ENCODE results near the gene PRKCQ.

The PRKCQ gene

GRCh38 chr10:6567884-6568283 is 12.2 kb downstream of the PRKCQ start:
- DNase-seq (ENCODE audit: low spot score), result no peak

- no peak for DNase-seq (ENCODE audit: low spot score)
Measured at GRCh38 chr10:6567203-6567703, 12.8 kb downstream of the PRKCQ start.

GRCh38 chr10:6565588-6565987 is 14.5 kb downstream of the PRKCQ start:
- DNase-seq (ENCODE audit: low spot score), result no peak

- DNase-seq (ENCODE audit: low spot score), result no peak
Measured at GRCh38 chr10:6564367-6564766, 15.7 kb downstream of the PRKCQ start.

GRCh38 chr10:6563731-6564130 is 16.3 kb downstream of the PRKCQ start:
- DNase-seq (ENCODE audit: low spot score), result no peak

GRCh38 chr10:6563075-6563474 is 17.0 kb downstream of the PRKCQ start:
- no peak for DNase-seq (ENCODE audit: low spot score)

GRCh38 chr10:6562221-6562620 is 17.9 kb downstream of the PRKCQ start:
- DNase-seq (ENCODE audit: low spot score), result no peak

GRCh38 chr10:6561552-6561951 is 18.5 kb downstream of the PRKCQ start:
- DNase-seq (ENCODE audit: low spot score), result no peak

- no peak for DNase-seq (ENCODE audit: low spot score)
Measured at GRCh38 chr10:6558759-6559461, 21.2 kb downstream of the PRKCQ start.

DNA sequence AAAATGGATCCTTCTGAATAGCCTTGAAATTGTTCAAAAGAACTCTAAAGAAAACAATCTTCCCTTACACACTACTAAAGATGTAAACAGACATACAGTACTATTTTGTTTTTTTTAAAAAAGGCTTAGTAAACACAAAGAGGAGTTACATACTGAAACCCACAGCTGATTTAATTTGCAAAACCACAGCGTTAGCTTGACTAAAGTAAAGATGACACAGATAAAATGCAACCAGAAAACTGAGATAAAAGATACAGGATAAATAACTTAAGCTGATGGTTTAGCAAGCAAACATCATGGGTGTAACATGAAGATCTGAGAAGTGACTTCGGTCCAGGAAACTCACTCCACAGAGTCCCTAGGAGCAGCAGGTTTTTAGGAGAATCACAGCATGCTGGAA is 21.8 kb downstream of the PRKCQ start:
- DNase-seq (ENCODE audit: low spot score), result no peak

DNA sequence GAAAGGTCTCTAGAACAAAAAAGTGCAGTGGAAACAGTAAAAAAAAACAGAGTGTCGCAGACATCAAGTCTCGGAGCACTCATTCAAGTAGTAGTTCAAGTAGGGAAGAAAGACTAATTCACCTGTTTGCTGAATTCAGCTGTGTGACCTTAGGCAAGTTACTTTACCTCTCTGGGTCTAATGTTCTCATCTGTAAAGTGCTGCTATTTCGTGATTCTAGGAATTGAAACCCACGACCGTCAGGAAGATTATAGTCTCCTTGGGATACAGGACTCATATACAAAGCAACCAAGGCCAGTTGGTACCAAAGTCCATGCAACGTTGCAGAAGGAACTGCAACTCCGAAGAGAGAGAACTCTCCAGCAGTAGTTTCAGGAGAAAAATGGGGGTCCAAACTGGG is 26.1 kb downstream of the PRKCQ start:
- DNase-seq (ENCODE audit: low spot score), result no peak

DNA sequence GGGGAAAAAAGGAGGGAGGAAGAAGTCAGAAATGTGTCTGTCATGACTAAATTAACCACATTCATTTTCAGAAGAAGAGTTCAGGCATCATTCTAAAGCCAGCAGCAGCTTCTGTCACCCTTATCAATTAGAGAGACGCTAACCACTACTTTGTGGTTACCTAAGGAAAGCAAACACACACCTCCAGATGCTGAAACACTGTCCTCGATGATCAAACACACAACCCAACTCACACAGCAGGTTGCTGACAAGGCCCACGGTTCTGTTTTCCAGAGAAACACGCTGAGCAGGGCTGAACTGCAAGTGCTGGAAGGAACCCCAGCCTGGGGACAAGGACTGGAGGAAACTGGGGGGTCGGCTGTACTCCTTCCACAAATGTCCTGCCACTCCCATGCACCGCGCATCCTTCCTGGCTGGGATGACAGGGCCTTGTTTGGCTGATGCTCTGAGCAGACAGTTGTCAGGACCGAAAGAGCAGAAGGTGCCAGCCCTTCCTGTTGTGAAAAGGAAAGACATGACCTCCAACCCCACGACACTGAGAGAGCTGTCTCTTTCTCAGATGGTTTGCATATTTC is 36.6 kb downstream of the PRKCQ start:
- no peak for DNase-seq (ENCODE audit: low spot score)

DNA sequence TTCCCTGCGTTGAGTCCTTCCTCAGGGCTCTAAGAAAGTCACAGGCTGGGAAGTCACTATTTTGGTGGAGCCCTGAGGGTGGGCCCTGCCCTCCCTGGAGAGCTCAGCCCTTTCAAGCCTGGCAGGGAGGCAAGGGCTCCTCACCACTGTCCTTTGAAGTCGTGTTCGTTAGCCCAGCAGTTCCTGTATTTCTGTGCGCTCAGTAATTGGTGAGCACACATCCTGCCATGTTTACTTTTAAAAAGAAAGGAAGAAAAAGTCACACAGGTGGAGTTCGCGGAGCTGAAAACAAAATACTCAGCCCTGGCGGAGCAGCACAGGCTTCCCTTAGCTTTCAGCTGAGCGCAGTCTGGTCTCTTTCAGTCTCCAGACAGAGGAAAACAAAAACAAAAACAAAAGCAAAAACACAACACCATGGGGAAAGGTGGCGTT is 37.1 kb downstream of the PRKCQ start:
- DNase-seq (ENCODE audit: low spot score), result no peak

- DNase-seq (ENCODE audit: low spot score), result no peak
Measured at GRCh38 chr10:6539833-6540232, 40.2 kb downstream of the PRKCQ start.

DNA sequence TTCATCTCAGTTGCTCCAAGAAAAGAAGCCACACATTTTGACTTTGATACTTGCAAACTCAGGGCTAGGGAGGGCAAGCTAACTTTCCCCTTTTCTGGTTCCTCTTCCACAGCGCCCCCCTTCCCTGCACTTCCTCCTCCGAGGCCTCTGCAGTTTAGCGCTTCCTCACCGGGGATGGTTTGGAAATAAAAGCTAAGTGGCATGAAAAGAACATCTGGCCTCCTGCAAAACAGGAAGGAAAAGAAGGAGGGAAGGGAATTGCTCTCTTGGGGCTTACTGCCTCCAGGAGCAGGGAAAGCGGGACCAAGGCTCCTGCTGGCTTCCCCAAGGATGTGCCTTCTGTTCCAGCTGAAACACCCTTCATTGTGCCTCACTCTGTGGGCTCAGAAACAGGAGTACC is 42.3 kb downstream of the PRKCQ start:
- peak; percentile 42 for DNase-seq (ENCODE audit: low spot score)

- no peak for DNase-seq (ENCODE audit: low spot score)
Measured at GRCh38 chr10:6536102-6536501, 44.0 kb downstream of the PRKCQ start.

DNA sequence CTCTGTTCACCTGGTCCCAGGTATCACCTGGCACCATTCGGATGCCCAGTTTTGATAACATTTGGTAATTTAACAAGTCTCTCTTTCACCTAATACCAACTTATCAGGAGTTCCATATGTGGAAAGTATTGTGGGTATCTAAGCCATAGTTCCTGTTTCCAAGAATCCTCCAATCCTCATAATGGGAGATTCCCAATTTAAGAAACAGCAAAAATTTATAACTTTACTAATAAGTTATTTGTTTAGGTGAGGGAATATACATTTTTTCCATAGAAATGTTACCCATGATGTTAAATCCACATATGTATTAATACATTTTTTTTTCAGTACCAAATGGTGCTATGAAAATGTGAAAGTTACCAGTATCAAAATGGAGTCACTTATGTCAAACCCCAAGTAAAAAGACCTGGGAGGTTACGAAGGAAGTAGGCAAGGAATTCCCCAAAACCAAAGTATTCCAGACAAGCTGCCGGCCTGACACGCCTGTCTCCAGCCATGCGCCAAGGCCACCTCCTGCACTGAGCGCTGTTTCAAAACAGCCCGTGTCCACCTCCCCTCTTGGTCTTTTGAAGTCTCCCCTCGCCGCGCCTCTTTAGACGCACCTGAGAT is 44.8 kb downstream of the PRKCQ start:
- no peak for DNase-seq (ENCODE audit: low spot score)

GRCh38 chr10:6532321-6532720 is 47.8 kb downstream of the PRKCQ start:
- no peak for DNase-seq (ENCODE audit: low spot score)

GRCh38 chr10:6530966-6531365 is 49.1 kb downstream of the PRKCQ start:
- DNase-seq (ENCODE audit: low spot score), result no peak

GRCh38 chr10:6530211-6530840 is 49.8 kb downstream of the PRKCQ start:
- no peak for DNase-seq (ENCODE audit: low spot score)

DNA sequence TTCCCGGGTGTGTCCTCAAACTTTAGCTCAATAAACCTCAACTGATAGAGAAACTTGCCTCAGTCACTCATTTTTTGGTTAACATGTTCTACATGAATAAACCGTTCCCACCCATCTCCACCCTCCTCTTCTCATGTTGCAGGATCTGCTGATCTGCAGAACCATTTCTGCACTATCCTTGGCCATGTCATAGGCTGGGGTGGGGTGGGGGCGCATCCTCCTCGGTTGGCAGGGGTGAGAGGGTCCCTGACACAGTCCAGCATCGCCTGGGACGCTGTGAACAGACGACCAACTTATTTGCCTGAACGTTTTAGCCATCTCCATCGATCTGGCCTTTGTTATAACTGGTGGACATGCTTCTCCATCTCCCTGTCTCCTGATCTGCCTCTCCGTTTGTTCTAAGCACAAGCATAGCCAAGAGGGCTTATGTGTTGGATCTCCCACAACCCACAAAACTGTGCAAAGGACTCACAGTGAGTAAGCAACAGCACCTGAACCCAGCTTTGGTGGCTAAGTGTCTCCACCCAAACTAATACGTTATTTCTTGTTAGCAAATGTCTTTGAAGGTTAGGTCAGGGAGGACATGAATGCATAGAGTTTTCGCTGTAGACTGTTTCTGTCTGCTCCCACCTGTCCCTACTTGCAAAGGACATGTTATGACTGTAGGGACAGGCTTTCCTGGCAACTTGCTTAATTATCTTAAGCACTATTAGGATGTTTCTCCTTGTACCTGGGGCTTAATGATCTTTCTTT is 51.7 kb downstream of the PRKCQ start:
- DNase-seq (ENCODE audit: low spot score), result no peak

DNA sequence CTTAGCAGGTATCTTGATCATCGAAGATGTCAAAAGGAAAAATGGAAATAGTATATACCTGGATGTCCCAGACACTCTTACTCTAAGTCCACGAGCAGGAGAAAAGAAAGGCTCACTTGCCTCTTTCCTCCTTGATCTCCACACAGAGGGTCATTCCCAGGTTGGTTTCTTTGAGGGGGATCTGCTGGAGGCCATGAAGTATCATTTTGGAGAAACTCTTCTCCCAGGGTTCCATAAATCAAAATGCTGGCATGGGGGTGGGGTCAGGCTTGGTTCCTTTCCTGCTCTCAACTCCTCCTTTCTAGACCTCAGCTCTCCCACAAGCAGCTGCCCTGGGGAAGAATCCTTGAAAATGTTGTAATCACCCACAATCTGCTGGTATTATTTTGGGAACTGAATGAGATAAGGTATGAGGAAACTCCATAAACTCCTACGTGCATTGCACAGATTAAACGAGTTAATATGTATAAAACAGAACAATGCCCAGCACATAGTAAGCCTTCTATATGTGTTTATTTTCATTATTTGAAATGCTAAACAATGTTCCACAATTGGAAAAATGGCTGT is 54.4 kb downstream of the PRKCQ start:
- no peak for DNase-seq (ENCODE audit: low spot score)
